Measurements from ENCODE around the gene WWP2.

GRCh38 chr16:69761983-69762813, at the start of gene WWP2:
- TF ChIP-seq CTCF (IDR thresholded peaks at IDR 0.05; ENCODE audit: low read length) = no peak
- no peak for TF ChIP-seq EZH2phosphoT487 (IDR thresholded peaks at IDR 0.05; ENCODE audit: low read length)

All from MM.1S (cell line).